ENCODE results near the gene ROR1.

GRCh38 chr1:64039390-64039926 lies 265.6 kb downstream of the ROR1 start:
- TF ChIP-seq EZH2 (IDR thresholded peaks at IDR 0.05) (no peak), POLR2AphosphoS5 (IDR thresholded peaks at IDR 0.05; ENCODE audit: borderline replicate concordance, low read depth, low read length) (no peak)

Data from SK-N-MC (cell line).